GM12892 (cell line): ENCODE measurements around the gene GAK.

ENCODE experiments used
- POLR2AphosphoS5 ChIP-seq: IDR thresholded peaks from 2 replicates; pipeline ENCODE4 v1.6.1; 2011; ENCODE audit warnings: low read depth, low read length, control low read depth
- TAF1 ChIP-seq: IDR thresholded peaks from 2 replicates; pipeline ENCODE4 v1.6.1; 2011; ENCODE audit warnings: low read depth, mild to moderate bottlenecking, control low read depth, low read length, borderline replicate concordance

GRCh38 chr4:957231-957580, 25.1 kb upstream of the GAK start:
- TF ChIP-seq TAF1 (no peak), POLR2AphosphoS5 (no peak)
